ENCODE results near the gene C6orf136.

- TF ChIP-seq CTCF (IDR thresholded peaks at IDR 0.05) (no peak), EP300 (IDR thresholded peaks at IDR 0.05) (no peak), POLR2AphosphoS5 (IDR thresholded peaks at IDR 0.05) (no peak)
Observed at GRCh38 chr6:30657454-30657853, 10.5 kb downstream of the C6orf136 start.

Measured in sigmoid colon (tissue), 4 donors.